Measurements from ENCODE around the gene ACVR1. TPM values are rescaled to one million over a fixed set of nuclear protein-coding genes. Genes with fewer than 3 reads are reported as not detected.

Gene ACVR1
- total RNA-seq, 3 donors from 2014 or later: 14.7 to 38.4 (median 15.8) TPM

DNA sequence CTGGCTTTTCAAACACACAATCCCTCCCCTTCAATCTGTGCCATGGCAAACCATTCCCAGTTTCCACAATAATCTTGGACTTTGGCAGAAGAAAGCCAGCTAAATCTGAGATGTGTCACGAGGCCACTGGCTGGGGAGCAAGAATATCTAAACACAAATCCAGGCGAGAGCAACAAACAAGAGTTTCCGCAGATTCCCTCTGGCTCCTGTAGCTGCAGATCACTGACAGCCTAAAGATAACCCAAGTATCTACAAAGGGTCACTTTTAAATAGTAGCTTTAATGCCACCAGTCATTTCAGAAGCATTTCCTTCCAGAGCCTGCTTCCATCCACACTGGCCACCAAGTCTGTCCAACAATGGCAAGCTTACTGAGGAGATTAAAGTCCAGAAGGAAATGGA, 86.9 kb downstream of the ACVR1 start:
- H3K36me3 ChIP-seq (ENCODE audit: low read depth): no peaks in the 10 kb centered on the region
- intact Hi-C loops (cut with DNase I, micrococcal nuclease): no loop called here
- H3K9me3 ChIP-seq: no peaks in the 10 kb centered on the region
- no peak overlapping the region for H3K4me3 ChIP-seq
- TF ChIP-seq, protein P1, sequence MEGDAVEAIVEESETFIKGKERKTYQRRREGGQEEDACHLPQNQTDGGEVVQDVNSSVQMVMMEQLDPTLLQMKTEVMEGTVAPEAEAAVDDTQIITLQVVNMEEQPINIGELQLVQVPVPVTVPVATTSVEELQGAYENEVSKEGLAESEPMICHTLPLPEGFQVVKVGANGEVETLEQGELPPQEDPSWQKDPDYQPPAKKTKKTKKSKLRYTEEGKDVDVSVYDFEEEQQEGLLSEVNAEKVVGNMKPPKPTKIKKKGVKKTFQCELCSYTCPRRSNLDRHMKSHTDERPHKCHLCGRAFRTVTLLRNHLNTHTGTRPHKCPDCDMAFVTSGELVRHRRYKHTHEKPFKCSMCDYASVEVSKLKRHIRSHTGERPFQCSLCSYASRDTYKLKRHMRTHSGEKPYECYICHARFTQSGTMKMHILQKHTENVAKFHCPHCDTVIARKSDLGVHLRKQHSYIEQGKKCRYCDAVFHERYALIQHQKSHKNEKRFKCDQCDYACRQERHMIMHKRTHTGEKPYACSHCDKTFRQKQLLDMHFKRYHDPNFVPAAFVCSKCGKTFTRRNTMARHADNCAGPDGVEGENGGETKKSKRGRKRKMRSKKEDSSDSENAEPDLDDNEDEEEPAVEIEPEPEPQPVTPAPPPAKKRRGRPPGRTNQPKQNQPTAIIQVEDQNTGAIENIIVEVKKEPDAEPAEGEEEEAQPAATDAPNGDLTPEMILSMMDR (IDR thresholded peaks at IDR 0.05): no peak
- ATAC-seq (no peak), DNase-seq (peak in 1 of 3 donors; percentile 32)
- H3K4me1 ChIP-seq (ENCODE audit: low read depth): peaks cover 26% of the 10 kb centered on the region

DNA sequence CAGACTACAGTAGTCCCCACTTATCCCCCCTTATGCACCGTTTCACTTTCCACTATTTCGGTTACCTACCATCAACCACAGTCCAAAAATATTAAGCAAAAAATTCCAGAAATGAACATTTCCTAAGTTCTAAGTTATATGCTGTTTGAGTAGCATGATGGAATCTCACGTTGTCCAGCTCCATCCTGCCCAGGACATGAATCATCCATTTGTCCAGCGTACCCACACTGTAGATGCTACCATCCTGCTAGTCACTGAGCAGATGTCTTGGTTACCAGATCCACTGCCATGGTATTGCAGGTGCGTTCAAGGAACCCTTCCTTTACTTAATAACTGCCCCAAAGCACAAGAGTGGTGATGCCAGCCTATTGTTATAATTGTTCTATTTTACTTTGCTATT, 87.9 kb downstream of the ACVR1 start:
- Histone ChIP-seq H3K4me3 (no peak overlapping the region), H3K36me3 (ENCODE audit: low read depth) (no peaks in the 10 kb centered on the region), H3K9me3 (no peaks in the 10 kb centered on the region), H3K4me1 (ENCODE audit: low read depth) (peaks cover 35% of the 10 kb centered on the region)
- TF ChIP-seq, protein P1 (IDR thresholded peaks at IDR 0.05): no peak
- intact Hi-C loops (cut with DNase I, micrococcal nuclease): no loop called here
- no peak for ATAC-seq
- no peak for DNase-seq

DNA sequence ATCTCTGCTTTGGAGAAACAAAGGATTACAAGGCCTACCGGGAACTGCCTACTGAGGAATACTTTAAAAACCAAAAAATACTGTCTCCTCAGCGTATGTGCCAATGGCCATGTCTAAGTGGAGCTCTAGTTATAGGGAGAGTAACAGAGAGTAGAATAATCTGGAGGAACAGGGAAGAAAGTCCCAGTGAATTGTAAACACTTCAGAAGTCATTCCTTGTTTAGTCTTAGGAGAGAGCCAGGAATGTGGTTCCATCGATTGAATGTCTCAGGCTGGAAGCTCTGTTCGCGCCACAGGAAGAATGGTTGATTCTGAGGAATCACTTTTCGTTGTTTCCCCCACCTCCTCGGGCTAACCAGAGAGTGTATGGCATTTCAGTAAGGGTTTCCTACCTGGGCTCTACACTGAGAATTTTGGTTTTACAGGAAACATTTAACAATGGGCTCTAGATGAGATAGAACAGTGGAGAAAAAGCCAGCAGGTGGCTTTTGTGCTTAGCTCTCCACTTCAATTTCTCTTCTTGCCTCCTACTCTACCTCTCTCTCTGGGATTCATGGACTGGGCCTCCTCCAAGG, 88.7 kb downstream of the ACVR1 start:
- Histone ChIP-seq H3K4me3 (no peak overlapping the region), H3K9me3 (no peaks in the 10 kb centered on the region), H3K36me3 (ENCODE audit: low read depth) (no peaks in the 10 kb centered on the region), H3K4me1 (ENCODE audit: low read depth) (peaks cover 41% of the 10 kb centered on the region)
- intact Hi-C loops (cut with DNase I, micrococcal nuclease): no loop called here
- DNase-seq (no peak), ATAC-seq (no peak)
- TF ChIP-seq, protein P1 (IDR thresholded peaks at IDR 0.05): no peak

DNA sequence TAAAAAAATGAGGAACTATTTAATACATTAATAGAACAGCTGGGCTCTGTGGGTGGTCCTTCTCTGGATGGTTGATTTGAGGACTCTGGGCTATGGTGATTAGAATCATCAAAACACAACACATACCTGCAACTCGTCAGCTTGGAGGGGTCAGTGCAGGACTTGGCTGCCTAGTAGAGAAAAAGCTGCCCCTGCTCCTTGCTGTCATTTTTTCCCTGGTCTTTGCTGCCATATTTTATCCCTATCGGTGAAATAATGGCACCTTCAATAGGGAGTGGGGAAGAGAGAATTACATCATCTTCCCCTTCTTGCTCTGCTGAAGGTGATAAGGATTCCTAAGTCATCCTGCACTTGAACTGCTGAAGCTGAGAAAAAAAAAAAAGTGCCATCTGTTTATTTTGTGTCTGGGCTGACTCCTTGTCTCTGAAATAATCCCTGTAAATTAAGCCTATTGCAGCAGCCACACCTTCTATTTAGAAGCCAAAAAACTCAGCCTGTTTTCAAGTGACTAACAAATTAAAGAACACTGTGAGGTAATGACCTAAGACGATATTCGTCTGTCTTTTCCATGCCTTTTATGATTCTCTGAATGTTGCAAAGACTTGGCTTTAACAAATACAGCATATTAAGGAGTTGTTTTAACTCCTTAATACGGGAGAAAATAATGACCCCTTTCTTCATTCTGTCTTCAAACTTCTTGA, 89.3 kb downstream of the ACVR1 start:
- no peaks in the 10 kb centered on the region for H3K36me3 ChIP-seq (ENCODE audit: low read depth)
- peaks cover 41% of the 10 kb centered on the region for H3K4me1 ChIP-seq (ENCODE audit: low read depth)

DNA sequence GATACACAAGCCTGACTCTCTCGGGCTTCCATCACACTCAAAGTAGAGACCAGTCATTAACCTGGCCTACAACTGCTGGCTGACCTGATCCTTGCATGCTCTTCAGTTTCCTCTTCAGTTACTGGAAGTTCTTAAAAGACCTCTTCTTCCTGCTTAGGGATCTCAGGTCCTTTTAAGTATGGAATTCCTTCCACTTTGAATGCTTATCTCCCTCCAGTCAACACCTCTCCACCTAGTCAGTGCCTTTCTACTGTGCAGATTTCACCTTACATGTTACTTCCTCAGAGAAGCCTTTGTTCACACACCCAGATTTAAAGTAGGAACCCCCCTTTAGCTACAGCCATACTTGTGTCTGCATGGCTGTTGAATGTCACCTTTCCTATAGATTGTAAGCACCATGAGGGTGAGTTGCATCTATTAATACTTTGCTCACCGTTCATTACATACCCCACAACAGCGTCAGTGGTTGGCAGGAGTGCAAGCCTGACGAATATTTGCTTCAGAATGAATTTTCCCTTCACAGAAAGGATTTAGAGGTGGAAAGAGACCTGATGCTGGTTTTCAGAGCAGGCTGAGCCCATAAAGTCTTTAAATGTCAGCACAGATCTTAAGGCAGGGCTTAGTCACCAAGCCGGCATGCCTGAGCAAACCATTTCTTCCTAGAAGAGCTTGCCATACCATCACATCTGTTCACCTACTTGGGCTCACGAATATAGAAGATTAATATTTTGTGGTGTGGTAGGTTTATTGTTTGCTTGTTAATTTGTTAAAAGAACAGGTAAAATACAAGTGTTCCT, 90.1 kb downstream of the ACVR1 start:
- TF ChIP-seq, protein P1 (IDR thresholded peaks at IDR 0.05): no peak
- ATAC-seq: no peak
- Histone ChIP-seq H3K4me3 (no peak overlapping the region), H3K36me3 (ENCODE audit: low read depth) (no peaks in the 10 kb centered on the region), H3K4me1 (ENCODE audit: low read depth) (peaks cover 41% of the 10 kb centered on the region), H3K9me3 (no peaks in the 10 kb centered on the region)
- DNase-seq: no peak
- intact Hi-C loops (cut with DNase I, micrococcal nuclease): no loop called here

More for the DNA sequence above, 89.3 kb downstream of the ACVR1 start:
- Histone ChIP-seq H3K4me3 (no peak overlapping the region), H3K9me3 (no peaks in the 10 kb centered on the region)
- TF ChIP-seq, protein P1 (IDR thresholded peaks at IDR 0.05): no peak
- ATAC-seq: no peak
- DNase-seq: no peak
- intact Hi-C loops (cut with DNase I, micrococcal nuclease): no loop called here

All from mucosa of descending colon (tissue), 3 donors.